ENCODE measurements around the gene ZNF483.
"Not testable (repeated sequence)": the region's sequence is repeated elsewhere in the genome, so short reads cannot be mapped to it uniquely, and the experiment has no call there.

Gene ZNF483

GRCh38 chr9:111533099-111533790, 8.3 kb downstream of the ZNF483 start:
- TF ChIP-seq PAX5 (IDR thresholded peaks at IDR 0.05; ENCODE audit: insufficient read depth, low read length, severe bottlenecking) (no peak), POLR2A (IDR thresholded peaks at IDR 0.05; ENCODE audit: low read depth, low read length) (no peak), POU2F2 (IDR thresholded peaks at IDR 0.05; ENCODE audit: low read depth, low read length) (no peak), POLR2AphosphoS5 (IDR thresholded peaks at IDR 0.05; ENCODE audit: low read depth, low read length) (no peak), TAF1 (IDR thresholded peaks at IDR 0.05; ENCODE audit: low read depth, low read length) (no peak), SPI1 (IDR thresholded peaks at IDR 0.05; ENCODE audit: low read depth, low read length) (no peak)
- DNase-seq (ENCODE audit: insufficient read length, low spot score) (no peak), FAIRE-seq (no peak)

GRCh38 chr9:111542497-111543254, 17.7 kb downstream of the ZNF483 start:
- FAIRE-seq (no peak), DNase-seq (ENCODE audit: insufficient read length, low spot score) (no peak)
- TF ChIP-seq POLR2A (IDR thresholded peaks at IDR 0.05; ENCODE audit: low read depth, low read length) = no peak
- TF ChIP-seq PAX5 (IDR thresholded peaks at IDR 0.05; ENCODE audit: insufficient read depth, low read length, severe bottlenecking) = no peak
- TF ChIP-seq POU2F2 (IDR thresholded peaks at IDR 0.05; ENCODE audit: low read depth, low read length) = no peak
- no peak for TF ChIP-seq TAF1 (IDR thresholded peaks at IDR 0.05; ENCODE audit: low read depth, low read length)
- TF ChIP-seq SPI1 (IDR thresholded peaks at IDR 0.05; ENCODE audit: low read depth, low read length) = no peak
- TF ChIP-seq POLR2AphosphoS5 (IDR thresholded peaks at IDR 0.05; ENCODE audit: low read depth, low read length) = no peak

DNA sequence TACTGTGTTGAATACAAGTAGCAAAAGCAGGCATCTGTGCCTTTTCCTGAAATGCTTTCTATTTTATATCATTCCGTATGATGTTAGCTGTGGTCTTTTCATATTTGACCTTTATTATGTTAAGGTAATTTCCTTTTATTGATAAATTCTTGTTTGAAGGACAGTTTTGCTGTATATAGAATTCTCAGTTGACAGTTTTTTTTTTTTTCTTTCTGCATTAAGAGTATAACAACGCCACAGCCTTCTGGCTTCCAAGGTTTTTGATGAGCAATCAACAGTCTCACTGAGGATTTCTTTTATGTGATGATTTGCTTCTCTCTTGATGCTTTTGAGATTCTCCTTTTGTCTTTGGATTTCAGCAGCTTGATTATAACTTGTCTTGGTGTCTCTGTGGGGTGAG, 23.6 kb downstream of the ZNF483 start:
- no peak for FAIRE-seq

DNA sequence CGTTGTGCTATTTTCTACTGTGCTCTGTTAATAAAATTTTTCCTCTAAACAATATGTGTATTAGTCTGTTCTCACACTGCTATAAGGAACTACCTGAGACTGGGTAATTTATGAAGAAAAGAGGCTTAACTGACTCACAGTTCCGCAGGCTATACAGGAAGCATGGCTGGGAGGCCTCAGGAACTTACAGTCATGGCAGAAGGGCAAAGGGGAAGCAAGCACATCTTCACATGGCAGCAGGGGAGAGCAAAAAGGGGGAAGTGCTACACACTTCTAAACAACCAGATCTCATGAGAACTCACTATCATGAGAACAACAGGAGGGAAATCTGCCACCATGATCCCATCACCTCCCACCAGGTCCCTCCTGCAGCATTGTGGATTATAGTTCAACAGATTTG, 30.4 kb downstream of the ZNF483 start:
- not testable (repeated sequence) for DNase-seq (ENCODE audit: insufficient read length, low spot score); FAIRE-seq

More for the DNA sequence above, 23.6 kb downstream of the ZNF483 start:
- TF ChIP-seq TAF1 (IDR thresholded peaks at IDR 0.05; ENCODE audit: low read depth, low read length) (no peak), POLR2AphosphoS5 (IDR thresholded peaks at IDR 0.05; ENCODE audit: low read depth, low read length) (no peak), SPI1 (IDR thresholded peaks at IDR 0.05; ENCODE audit: low read depth, low read length) (no peak)
- DNase-seq (ENCODE audit: insufficient read length, low spot score) = no peak

GRCh38 chr9:111559000-111559610, 34.1 kb downstream of the ZNF483 start:
- TF ChIP-seq SPI1 (IDR thresholded peaks at IDR 0.05; ENCODE audit: low read depth, low read length) (no peak), PAX5 (IDR thresholded peaks at IDR 0.05; ENCODE audit: insufficient read depth, low read length, severe bottlenecking) (no peak), TAF1 (IDR thresholded peaks at IDR 0.05; ENCODE audit: low read depth, low read length) (no peak), POU2F2 (IDR thresholded peaks at IDR 0.05; ENCODE audit: low read depth, low read length) (no peak)
- DNase-seq (ENCODE audit: insufficient read length, low spot score) (no peak), FAIRE-seq (no peak)

DNA sequence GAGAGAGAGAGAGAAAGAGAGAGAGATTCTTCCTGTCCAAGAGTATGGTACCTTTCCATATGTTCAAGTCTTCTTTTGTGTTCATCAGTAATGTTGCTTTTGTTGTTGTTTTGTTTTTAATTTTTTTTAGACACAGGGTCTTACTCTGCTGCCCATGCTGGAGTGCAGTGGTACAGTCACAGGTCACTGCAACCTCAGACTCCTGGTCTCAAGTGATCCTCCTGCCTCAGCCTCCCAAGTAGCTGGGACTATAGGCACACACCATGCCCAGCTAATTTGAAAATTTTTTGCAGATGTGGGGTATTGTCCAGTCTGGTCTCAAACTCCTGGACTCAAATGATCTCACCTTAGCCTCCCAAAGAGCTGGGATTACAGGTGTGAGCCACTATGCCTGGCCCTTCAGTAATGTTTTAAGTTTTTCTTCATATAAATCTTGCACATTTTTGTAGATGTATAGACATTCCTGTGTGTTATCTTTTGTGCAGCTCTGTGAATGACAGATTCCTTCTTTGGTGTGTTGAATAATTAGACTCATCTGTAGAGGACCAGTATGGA, 36.3 kb downstream of the ZNF483 start:
- TF ChIP-seq POLR2AphosphoS5 (IDR thresholded peaks at IDR 0.05; ENCODE audit: low read depth, low read length) (no peak), TAF1 (IDR thresholded peaks at IDR 0.05; ENCODE audit: low read depth, low read length) (no peak), POLR2A (IDR thresholded peaks at IDR 0.05; ENCODE audit: low read depth, low read length) (no peak), SPI1 (IDR thresholded peaks at IDR 0.05; ENCODE audit: low read depth, low read length) (no peak), PAX5 (IDR thresholded peaks at IDR 0.05; ENCODE audit: insufficient read depth, low read length, severe bottlenecking) (no peak)
- no peak for FAIRE-seq
- no peak for DNase-seq (ENCODE audit: insufficient read length, low spot score)

GRCh38 chr9:111566234-111566633, 41.3 kb downstream of the ZNF483 start:
- TF ChIP-seq PAX5 (IDR thresholded peaks at IDR 0.05; ENCODE audit: insufficient read depth, low read length, severe bottlenecking) (no peak), POLR2A (IDR thresholded peaks at IDR 0.05; ENCODE audit: low read depth, low read length) (no peak)
- no peak for FAIRE-seq
- DNase-seq (ENCODE audit: insufficient read length, low spot score) = no peak

- DNase-seq (ENCODE audit: insufficient read length, low spot score); FAIRE-seq: not testable (repeated sequence)
These were observed 43.1 kb downstream of the ZNF483 start for GRCh38 chr9:111568127-111568526.

GRCh38 chr9:111572950-111573604, 48.1 kb downstream of the ZNF483 start:
- TF ChIP-seq SPI1 (IDR thresholded peaks at IDR 0.05; ENCODE audit: low read depth, low read length) (no peak), TAF1 (IDR thresholded peaks at IDR 0.05; ENCODE audit: low read depth, low read length) (no peak), POU2F2 (IDR thresholded peaks at IDR 0.05; ENCODE audit: low read depth, low read length) (no peak), POLR2A (IDR thresholded peaks at IDR 0.05; ENCODE audit: low read depth, low read length) (no peak), PAX5 (IDR thresholded peaks at IDR 0.05; ENCODE audit: insufficient read depth, low read length, severe bottlenecking) (no peak), POLR2AphosphoS5 (IDR thresholded peaks at IDR 0.05; ENCODE audit: low read depth, low read length) (no peak)

DNA sequence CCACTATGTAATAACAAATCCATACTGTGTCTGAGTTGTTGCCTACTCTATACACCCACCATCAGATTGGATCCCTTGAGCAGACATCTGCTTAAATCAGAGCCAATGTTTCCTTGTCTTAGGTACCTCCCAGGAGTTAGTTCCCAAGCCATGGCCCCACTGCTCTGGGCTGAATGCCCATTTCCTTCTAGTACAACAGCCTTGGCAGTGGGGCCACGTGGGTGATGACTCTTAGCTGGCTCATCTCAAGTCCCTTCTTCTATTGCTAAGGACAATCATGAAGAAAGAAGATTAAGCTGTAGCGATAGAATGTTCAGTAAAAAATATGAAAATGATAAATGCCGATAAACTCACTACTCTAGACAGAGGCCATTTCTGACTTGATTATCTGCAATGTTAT, 57.9 kb downstream of the ZNF483 start:
- no peak for DNase-seq (ENCODE audit: insufficient read length, low spot score)
- no peak for FAIRE-seq
- TF ChIP-seq POU2F2 (IDR thresholded peaks at IDR 0.05; ENCODE audit: low read depth, low read length) (no peak), POLR2A (IDR thresholded peaks at IDR 0.05; ENCODE audit: low read depth, low read length) (no peak), SPI1 (IDR thresholded peaks at IDR 0.05; ENCODE audit: low read depth, low read length) (no peak), PAX5 (IDR thresholded peaks at IDR 0.05; ENCODE audit: insufficient read depth, low read length, severe bottlenecking) (no peak), TAF1 (IDR thresholded peaks at IDR 0.05; ENCODE audit: low read depth, low read length) (no peak), POLR2AphosphoS5 (IDR thresholded peaks at IDR 0.05; ENCODE audit: low read depth, low read length) (no peak)

More at GRCh38 chr9:111572950-111573604, 48.1 kb downstream of the ZNF483 start:
- FAIRE-seq (no peak), DNase-seq (ENCODE audit: insufficient read length, low spot score) (no peak)

Data from GM12891 (cell line).